Coronary artery (tissue), 2 donors: Measurements from ENCODE around the gene SASH1.

ENCODE experiments used
- DNase-seq: peaks from one replicate; pipeline ENCODE4 v3.0.0-alpha.2; 2017; ENCODE audit warnings: low spot score
- H3K27ac ChIP-seq, 2 donors: fragments of 200-600 bp; sonication (generic); one replicate each; pipeline ENCODE4 v1.5.1; 2016 to 2019
- H3K4me3 ChIP-seq: fragments of 200-600 bp; sonication (generic); 2 replicates; pipeline ENCODE4 v1.5.1; 2016; ENCODE audit warnings: mild to moderate bottlenecking, moderate library complexity
- TF ChIP-seq, protein P1 (sequence below): fragments of 200-600 bp; sonication (generic); IDR thresholded peaks from one replicate; pipeline ENCODE4 v1.5.1; 2019; ENCODE audit warnings: antibody characterized with exemption

The SASH1 gene

DNA sequence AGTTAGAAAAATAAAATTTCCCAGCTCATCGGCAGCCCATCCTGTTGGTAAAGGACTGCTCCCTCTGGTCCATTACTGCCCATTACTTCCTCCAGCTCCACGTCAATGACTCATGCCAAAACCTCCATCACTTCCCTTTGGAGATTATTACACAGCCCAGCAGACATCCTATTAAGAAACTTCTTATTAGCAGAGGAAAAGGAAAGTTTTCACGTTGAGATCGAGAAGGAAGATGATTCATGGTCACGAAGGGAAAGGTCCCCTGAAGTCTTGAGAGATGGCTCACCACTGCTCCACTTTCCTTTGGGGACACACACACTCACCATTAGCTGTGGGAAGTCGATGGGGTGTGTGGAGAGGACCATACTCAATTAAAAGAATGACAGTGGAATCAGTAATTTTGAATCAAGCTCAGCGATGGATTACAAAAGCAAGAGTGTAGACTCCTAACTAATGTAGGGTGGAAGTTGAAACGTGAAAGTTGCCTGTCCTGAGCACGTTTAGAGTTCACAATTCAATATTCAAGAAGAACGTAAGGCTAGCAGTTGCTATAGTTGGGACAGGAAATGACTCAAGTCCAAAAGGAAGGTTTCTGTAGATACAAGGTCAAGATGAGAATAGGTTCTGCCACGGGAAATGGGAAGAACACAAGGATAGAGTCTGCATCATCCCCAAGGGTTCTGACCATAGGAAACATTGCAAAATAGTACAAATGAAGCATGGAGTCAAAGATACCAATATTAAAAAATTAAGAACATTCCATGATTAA is 21.6 kb downstream of the SASH1 start:
- DNase-seq: no peak
- H3K27ac ChIP-seq: peak overlapping the region; percentile 33 to 75
- H3K4me3 ChIP-seq: peak overlapping the region; percentile 14
- TF ChIP-seq, protein P1, sequence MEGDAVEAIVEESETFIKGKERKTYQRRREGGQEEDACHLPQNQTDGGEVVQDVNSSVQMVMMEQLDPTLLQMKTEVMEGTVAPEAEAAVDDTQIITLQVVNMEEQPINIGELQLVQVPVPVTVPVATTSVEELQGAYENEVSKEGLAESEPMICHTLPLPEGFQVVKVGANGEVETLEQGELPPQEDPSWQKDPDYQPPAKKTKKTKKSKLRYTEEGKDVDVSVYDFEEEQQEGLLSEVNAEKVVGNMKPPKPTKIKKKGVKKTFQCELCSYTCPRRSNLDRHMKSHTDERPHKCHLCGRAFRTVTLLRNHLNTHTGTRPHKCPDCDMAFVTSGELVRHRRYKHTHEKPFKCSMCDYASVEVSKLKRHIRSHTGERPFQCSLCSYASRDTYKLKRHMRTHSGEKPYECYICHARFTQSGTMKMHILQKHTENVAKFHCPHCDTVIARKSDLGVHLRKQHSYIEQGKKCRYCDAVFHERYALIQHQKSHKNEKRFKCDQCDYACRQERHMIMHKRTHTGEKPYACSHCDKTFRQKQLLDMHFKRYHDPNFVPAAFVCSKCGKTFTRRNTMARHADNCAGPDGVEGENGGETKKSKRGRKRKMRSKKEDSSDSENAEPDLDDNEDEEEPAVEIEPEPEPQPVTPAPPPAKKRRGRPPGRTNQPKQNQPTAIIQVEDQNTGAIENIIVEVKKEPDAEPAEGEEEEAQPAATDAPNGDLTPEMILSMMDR: no peak

DNA sequence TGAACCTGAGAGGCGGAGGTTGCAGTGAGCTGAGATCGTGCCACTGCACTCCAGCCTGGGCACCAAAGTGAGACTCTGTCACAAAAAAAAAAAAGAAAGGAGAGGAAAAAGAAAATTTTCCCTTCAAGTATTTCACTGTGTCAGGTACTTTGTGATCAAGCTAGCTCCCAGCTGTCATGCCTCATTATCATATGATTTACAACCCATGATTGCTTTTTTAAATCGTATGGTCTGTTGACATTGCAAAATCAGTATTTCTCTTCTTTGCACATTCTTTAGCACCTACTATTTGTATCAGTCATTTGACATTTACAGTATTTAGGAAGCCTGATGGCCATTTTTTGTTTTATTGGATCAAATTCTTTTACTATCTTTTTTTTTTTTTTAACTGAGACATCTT is 22.4 kb downstream of the SASH1 start:
- DNase-seq: no peak
- peak overlapping the region in 1 of 2 donors; percentile 75 for H3K27ac ChIP-seq
- TF ChIP-seq, protein P1: no peak
- no peak overlapping the region for H3K4me3 ChIP-seq

- peak overlapping the region; percentile 64 to 79 for H3K27ac ChIP-seq
- peak; percentile 80 for DNase-seq
- TF ChIP-seq, protein P1: no peak
- peak overlapping the region; percentile 1 for H3K4me3 ChIP-seq
Observed at GRCh38 chr6:148367411-148368024, 24.9 kb downstream of the SASH1 start.

DNA sequence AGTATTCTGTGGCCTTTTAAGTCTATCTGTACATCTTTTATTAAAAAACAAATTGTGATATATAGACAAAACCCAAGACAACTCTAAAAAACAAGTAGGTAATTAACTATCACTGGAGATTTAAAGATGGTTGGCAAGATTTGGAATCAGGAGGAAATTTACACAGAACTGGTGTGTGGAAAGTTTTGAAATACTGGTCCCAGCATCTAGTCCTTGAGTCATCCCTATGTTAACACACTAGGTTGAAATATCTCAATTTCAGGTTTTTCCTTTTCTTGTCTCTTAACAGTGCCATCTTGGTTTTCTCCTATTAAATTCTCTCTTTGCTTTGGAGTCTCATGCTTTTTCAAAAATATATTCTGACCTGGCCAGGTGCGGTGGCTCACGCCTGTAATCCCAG is 27.5 kb downstream of the SASH1 start:
- TF ChIP-seq, protein P1: no peak
- Histone ChIP-seq H3K27ac (no peak overlapping the region), H3K4me3 (no peak overlapping the region)
- no peak for DNase-seq

GRCh38 chr6:148374040-148374774 is 31.6 kb downstream of the SASH1 start:
- TF ChIP-seq, protein P1: no peak
- H3K27ac ChIP-seq: peak overlapping the region; percentile 10 to 32

GRCh38 chr6:148375401-148375800 is 32.8 kb downstream of the SASH1 start:
- Histone ChIP-seq H3K27ac (no peak overlapping the region), H3K4me3 (no peak overlapping the region)
- TF ChIP-seq, protein P1: no peak
- no peak for DNase-seq

More at GRCh38 chr6:148374040-148374774, 31.6 kb downstream of the SASH1 start:
- no peak overlapping the region for H3K4me3 ChIP-seq
- DNase-seq: no peak
